Right lobe of liver (tissue), 6 donors: Measurements from ENCODE around the gene AFP. TPM values are rescaled to one million over a fixed set of nuclear protein-coding genes. Genes with fewer than 3 reads are reported as not detected.
A peak's percentile ranks its signal among the peaks of the same experiment; 100 is the strongest.

Experiments used
- ATAC-seq, 4 donors: fragments of 200-7000 bp; cut with Tn5 transposase; one replicate each; pipeline ENCODE4 v1.9.1; 2020; ENCODE audit warnings: mild to moderate bottlenecking in 4 of 4, moderate library complexity in 4 of 4
- DNase-seq, 3 donors: peaks; one replicate each; pipeline ENCODE4 v3.0.0-alpha.2; 2020
- H3K27ac ChIP-seq, 3 donors: fragments of 200-600 bp; one replicate each; pipeline ENCODE4 v1.8.0; 2022
- H3K27me3 ChIP-seq, 2 donors: fragments of 200-600 bp; one replicate each; pipeline ENCODE4 v1.8.0; 2022
- H3K36me3 ChIP-seq, 4 donors: fragments of 200-600 bp; sonication (generic) in 1 of 4; one replicate each; pipeline versions ENCODE4 v1.5.1 to v1.8.0; 2017 to 2022; ENCODE audit warnings: control low read depth in 1 of 4
- H3K4me1 ChIP-seq, 4 donors: fragments of 200-600 bp; sonication (generic) in 1 of 4; one replicate each; pipeline versions ENCODE4 v1.5.1 to v1.8.0; 2017 to 2022; ENCODE audit warnings: control low read depth in 1 of 4
- H3K4me3 ChIP-seq, 3 donors: fragments of 200-600 bp; one replicate each; pipeline ENCODE4 v1.8.0; 2022
- H3K9me3 ChIP-seq, 4 donors: fragments of 200-600 bp; sonication (generic) in 1 of 4; one replicate each; pipeline versions ENCODE4 v1.5.1 to v1.8.0; 2017 to 2022; ENCODE audit warnings: control low read depth in 1 of 4
- CTCF ChIP-seq, 4 donors: fragments of 200-600 bp in 3 of 4; fragments of 450-650 bp in 1 of 4; IDR thresholded peaks; one replicate each; pipeline versions ENCODE4 v1.5.1 to v1.8.0; 2016 to 2022; ENCODE audit warnings: antibody characterized with exemption in 4 of 4, mild to moderate bottlenecking in 2 of 4
- POLR2A ChIP-seq: fragments of 450-650 bp; IDR thresholded peaks from one replicate; pipeline ENCODE4 v1.6.1; 2017; ENCODE audit warnings: antibody characterized with exemption, mild to moderate bottlenecking
- WGBS: methylation state at CpG from one replicate; pipeline ENCODE4 v1.1.6; 2018; ENCODE audit warnings: low coverage, low lambda C conversion rate; ENCODE audit not compliant: insufficient coverage; ENCODE audit errors: missing lambda C conversion rate; 5-methylcytosine and 5-hydroxymethylcytosine counted together
- intact Hi-C, 2 donors: fragments of 100-400 bp; cut with DNase I; formaldehyde crosslinking; loops; one replicate each; pipeline versions ENCODE4 v1.11.2 to v1.14.1; 2022
- total RNA-seq, 6 experiments: library from RNA; depleted of rRNA in 2 of 6; stranded (reverse); fragments of >200 nt in 2 of 6; fragmentation: NEBNext Ultra II Directional in 3 of 6; extraction: Animal tissue kit (Norgen Biotek cat#: 25700) in 3 of 6; gene quantifications; one replicate each; pipeline versions ENCODE4 v1.1.0 to v1.2.4, GENCODE V29; 2016 to 2023
- donor health status: DM: no; HTN: yes; CAD: no.
- donor health status: DM: no; HTN: no; CAD: no.
- donor health status: DM: no; HTN: no; CAD: no.
- donor health status: DM: no; HTN: yes; CAD: no.
- donor health status: DM: no; HTN: yes; CAD: no.

AFP gene
- total RNA-seq, 6 experiments from 2014 or later, result 0.78 to 3.8 (median 3.4) TPM; not detected in 1

- Histone ChIP-seq H3K4me1 (peaks cover 0 to 47% (median 3%) of the 10 kb centered on the region in 4 donors), H3K4me3 (no peak overlapping the region), H3K36me3 (no peaks in the 10 kb centered on the region), H3K27me3 (no peaks in the 10 kb centered on the region), H3K27ac (peak overlapping the region in 1 of 3 donors; percentile 2), H3K9me3 (no peaks in the 10 kb centered on the region)
- ATAC-seq (no peak), DNase-seq (no peak)
- intact Hi-C loops, result no loop called here
- WGBS, result 46% methylated on average over 4 of the region's 4 CpGs
- no peak for TF ChIP-seq CTCF (IDR thresholded peaks at IDR 0.05)
- TF ChIP-seq POLR2A, result no peak
These were observed 12.6 kb downstream of the AFP start for GRCh38 chr4:73448448-73449203.

- ATAC-seq (no peak), DNase-seq (no peak)
- H3K4me1 ChIP-seq, result peaks cover 0 to 53% (median 0%) of the 10 kb centered on the region in 4 donors
- H3K36me3 ChIP-seq, result no peaks in the 10 kb centered on the region
- no peaks in the 10 kb centered on the region for H3K9me3 ChIP-seq
- H3K27ac ChIP-seq, result no peak overlapping the region
- H3K4me3 ChIP-seq, result no peak overlapping the region
- TF ChIP-seq POLR2A (no peak), CTCF (IDR thresholded peaks at IDR 0.05) (no peak)
- 71% methylated on average over 6 of the region's 9 CpGs for WGBS
- H3K27me3 ChIP-seq, result no peaks in the 10 kb centered on the region
- intact Hi-C loops, result no loop called here
These were observed 14.5 kb downstream of the AFP start for GRCh38 chr4:73450398-73451004.

- no peak overlapping the region for H3K4me3 ChIP-seq
- H3K27me3 ChIP-seq, result no peaks in the 10 kb centered on the region
- no peak overlapping the region for H3K27ac ChIP-seq
- H3K9me3 ChIP-seq, result no peaks in the 10 kb centered on the region
- H3K36me3 ChIP-seq, result no peaks in the 10 kb centered on the region
- WGBS, result 48% methylated on average over 3 of the region's 3 CpGs
- TF ChIP-seq CTCF (IDR thresholded peaks at IDR 0.05), result no peak
- TF ChIP-seq POLR2A, result no peak
- intact Hi-C loops, result no loop called here
- H3K4me1 ChIP-seq, result peaks cover 0 to 53% (median 0%) of the 10 kb centered on the region in 4 donors
- DNase-seq (no peak), ATAC-seq (peak; percentile 44 to 84 (median 70))
These were observed 15.4 kb downstream of the AFP start for GRCh38 chr4:73451404-73451803.

- ATAC-seq (peak in 1 of 4 donors; percentile 2), DNase-seq (no peak)
- H3K9me3 ChIP-seq, result no peaks in the 10 kb centered on the region
- H3K4me3 ChIP-seq, result no peak overlapping the region
- WGBS, result 89% methylated on average over 4 of the region's 4 CpGs
- H3K27me3 ChIP-seq, result no peaks in the 10 kb centered on the region
- H3K27ac ChIP-seq, result peak overlapping the region in 1 of 3 donors; percentile 53
- TF ChIP-seq CTCF (IDR thresholded peaks at IDR 0.05) (no peak), POLR2A (no peak)
- peaks cover 0 to 47% (median 0%) of the 10 kb centered on the region in 4 donors for H3K4me1 ChIP-seq
- H3K36me3 ChIP-seq, result no peaks in the 10 kb centered on the region
- intact Hi-C loops, result no loop called here
These were observed 16.1 kb downstream of the AFP start for GRCh38 chr4:73451981-73452747.
